ENCODE measurements around the gene RIC3.

DNA sequence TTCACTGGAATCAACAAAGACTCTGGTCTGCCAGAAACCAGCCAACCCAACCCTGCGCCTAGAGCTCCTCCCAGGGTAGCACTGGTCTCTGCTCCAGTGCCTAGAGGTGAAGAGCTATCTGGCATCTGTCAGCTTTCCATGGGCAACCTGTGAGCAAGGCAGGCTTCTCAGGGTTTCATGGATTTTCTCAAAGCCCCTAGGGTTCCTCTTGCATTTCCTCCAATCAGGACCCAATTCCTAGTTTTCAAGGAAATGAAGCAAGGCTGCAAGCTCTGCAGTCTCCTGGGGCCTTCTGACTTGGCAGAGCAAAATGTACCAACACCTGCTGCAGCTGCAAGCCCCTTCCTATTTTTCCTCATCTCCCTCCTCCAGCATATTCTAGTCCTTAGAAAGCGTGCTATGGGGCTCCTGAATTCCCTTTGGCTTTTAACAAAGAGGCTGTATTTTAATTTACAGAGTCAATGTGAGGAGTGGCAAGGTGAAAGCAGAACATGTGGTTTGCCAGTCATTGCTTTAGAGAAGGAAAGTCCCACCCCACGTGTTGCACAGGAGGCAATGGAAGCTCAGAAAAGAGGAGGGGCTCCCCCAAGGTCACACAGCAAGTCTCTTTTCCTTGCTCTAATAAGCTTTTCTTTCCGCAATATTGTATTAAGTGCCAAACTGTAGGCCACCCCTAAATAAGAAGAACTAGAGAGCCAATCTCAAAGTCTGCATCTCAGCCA lies 33.0 kb upstream of the RIC3 start:
- TF ChIP-seq CTCF (IDR thresholded peaks at IDR 0.05; ENCODE audit: low read depth, low read length) = no peak
- no peak for TF ChIP-seq EZH2phosphoT487 (IDR thresholded peaks at IDR 0.05; ENCODE audit: low read depth)
